Astrocyte of the spinal cord (primary cell): Measurements from ENCODE around the gene ALKBH6.

ENCODE experiments used
- DNase-seq: peaks from one replicate; pipeline ENCODE4 v3.0.0; 2011; ENCODE audit warnings: low read depth, low spot score
- H3K4me3 ChIP-seq: 2 replicates; pipeline ENCODE4 v1.5.1; 2011; ENCODE audit warnings: low read depth, mild to moderate bottlenecking, low read length, moderate library complexity
- CTCF ChIP-seq: IDR thresholded peaks from 2 replicates; pipeline ENCODE4 v1.5.1; 2012; ENCODE audit warnings: low read depth, mild to moderate bottlenecking, low read length, inconsistent platforms
- in situ Hi-C: cut with HindIII; loops from 2 replicates; pipeline ENCODE4 v1.10.0; 2017; ENCODE audit warnings: low sequenced_read_pairs

Gene ALKBH6

GRCh38 chr19:36014012-36014924 lies at the start of gene ALKBH6:
TSS of gene ALKBH6 (minus strand) at chr19:36014213. CDS start at chr19:36013397, 816 bp downstream.
- peak within 1 kb of the TSS; percentile 83 for H3K4me3 ChIP-seq
- peak; percentile 99 for DNase-seq
- no peak for TF ChIP-seq CTCF
- in situ Hi-C loops = no loop called here

GRCh38 chr19:36061367-36061766 lies 47.4 kb upstream of the ALKBH6 start:
- no peak for DNase-seq
- TF ChIP-seq CTCF = no peak
- no peak overlapping the region for H3K4me3 ChIP-seq
- in situ Hi-C loops = no loop called here

GRCh38 chr19:36060430-36060829 lies 46.4 kb upstream of the ALKBH6 start:
- no peak overlapping the region for H3K4me3 ChIP-seq
- peak; percentile 80 for TF ChIP-seq CTCF
- in situ Hi-C loops = no loop called here
- peak; percentile 64 for DNase-seq

GRCh38 chr19:36059180-36059910 lies 45.3 kb upstream of the ALKBH6 start:
- in situ Hi-C loops = no loop called here
- no peak for DNase-seq
- TF ChIP-seq CTCF = no peak
- no peak overlapping the region for H3K4me3 ChIP-seq

- H3K4me3 ChIP-seq = no peak overlapping the region
- DNase-seq = no peak
- no peak for TF ChIP-seq CTCF
- in situ Hi-C loops = no loop called here
Observed at GRCh38 chr19:36058481-36059179, 44.6 kb upstream of the ALKBH6 start.
